GM12872 (cell line): ENCODE results near the gene CTXN3.

Experiments
- TF ChIP-seq, protein P1 (sequence below): IDR thresholded peaks from 3 replicates; pipeline ENCODE4 v1.5.1; 2011; ENCODE audit warnings: low read depth, mild to moderate bottlenecking, low read length, moderate library complexity; ENCODE audit not compliant: insufficient read depth

CTXN3 gene

DNA sequence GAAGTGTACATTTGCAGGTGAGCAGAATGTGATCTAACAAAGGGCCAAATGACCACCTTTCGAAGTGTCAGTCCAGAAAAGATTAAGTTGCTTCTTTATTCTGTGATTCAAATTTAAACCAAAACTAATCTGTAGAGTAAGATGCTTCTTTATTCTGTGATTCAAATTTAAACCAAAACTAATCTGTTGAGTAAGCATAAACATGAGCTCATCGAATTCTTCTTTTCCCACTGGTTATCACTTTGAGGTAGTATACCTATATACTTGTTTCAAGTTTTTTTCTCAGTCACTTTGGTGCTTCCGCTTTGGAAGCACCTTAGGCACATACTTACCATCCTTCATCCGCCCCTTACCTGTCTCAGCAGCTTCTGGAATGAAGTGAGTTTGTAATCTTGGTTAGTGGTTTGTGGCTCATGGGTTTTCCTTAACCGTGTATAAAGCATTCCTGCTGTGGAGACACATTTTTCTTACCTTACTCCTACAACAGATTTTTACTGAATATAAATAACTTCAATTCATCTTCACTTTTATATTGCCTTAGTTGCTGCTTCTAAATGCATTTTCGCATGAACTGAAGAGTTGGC, 40.7 kb upstream of the CTXN3 start:
- TF ChIP-seq, protein P1, sequence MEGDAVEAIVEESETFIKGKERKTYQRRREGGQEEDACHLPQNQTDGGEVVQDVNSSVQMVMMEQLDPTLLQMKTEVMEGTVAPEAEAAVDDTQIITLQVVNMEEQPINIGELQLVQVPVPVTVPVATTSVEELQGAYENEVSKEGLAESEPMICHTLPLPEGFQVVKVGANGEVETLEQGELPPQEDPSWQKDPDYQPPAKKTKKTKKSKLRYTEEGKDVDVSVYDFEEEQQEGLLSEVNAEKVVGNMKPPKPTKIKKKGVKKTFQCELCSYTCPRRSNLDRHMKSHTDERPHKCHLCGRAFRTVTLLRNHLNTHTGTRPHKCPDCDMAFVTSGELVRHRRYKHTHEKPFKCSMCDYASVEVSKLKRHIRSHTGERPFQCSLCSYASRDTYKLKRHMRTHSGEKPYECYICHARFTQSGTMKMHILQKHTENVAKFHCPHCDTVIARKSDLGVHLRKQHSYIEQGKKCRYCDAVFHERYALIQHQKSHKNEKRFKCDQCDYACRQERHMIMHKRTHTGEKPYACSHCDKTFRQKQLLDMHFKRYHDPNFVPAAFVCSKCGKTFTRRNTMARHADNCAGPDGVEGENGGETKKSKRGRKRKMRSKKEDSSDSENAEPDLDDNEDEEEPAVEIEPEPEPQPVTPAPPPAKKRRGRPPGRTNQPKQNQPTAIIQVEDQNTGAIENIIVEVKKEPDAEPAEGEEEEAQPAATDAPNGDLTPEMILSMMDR, result no peak

DNA sequence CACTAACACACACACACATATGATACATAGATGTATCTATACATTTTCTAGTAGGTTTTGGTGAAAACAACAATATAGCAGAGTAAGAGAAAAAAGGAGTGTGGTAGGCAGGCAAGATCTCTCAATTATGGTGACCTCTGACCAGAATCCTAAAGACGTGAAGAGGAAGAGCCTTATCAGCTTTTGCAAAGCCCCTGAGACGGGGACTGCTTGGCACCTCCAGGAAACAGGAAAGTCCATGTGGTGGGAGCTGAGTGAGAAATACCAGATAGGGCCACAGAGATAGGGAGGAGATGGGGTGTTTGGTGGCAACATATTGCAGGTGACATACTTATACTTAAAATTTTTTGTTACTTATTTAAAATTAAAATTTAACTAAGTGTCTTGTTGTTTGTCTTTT, 39.9 kb upstream of the CTXN3 start:
- TF ChIP-seq, protein P1, result no peak

DNA sequence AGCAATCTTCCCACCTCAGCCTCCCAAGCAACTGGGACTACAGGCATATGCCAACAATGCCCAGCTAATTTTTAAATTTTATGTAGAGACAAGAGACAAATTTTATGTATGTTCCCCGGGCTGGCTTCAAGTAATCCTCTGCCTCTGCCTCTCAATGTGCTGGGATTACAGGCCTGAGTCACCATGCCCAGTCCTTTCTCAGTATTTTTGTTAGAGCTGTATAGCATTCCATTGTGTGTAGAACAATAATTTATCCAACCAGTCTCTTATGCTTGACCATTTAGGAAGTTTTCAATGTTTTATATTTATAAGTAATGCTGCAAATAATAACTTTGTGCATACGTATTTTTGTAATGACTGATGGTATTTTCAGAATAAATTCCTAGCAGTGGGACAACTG, 38.9 kb upstream of the CTXN3 start:
- TF ChIP-seq, protein P1, result no peak

DNA sequence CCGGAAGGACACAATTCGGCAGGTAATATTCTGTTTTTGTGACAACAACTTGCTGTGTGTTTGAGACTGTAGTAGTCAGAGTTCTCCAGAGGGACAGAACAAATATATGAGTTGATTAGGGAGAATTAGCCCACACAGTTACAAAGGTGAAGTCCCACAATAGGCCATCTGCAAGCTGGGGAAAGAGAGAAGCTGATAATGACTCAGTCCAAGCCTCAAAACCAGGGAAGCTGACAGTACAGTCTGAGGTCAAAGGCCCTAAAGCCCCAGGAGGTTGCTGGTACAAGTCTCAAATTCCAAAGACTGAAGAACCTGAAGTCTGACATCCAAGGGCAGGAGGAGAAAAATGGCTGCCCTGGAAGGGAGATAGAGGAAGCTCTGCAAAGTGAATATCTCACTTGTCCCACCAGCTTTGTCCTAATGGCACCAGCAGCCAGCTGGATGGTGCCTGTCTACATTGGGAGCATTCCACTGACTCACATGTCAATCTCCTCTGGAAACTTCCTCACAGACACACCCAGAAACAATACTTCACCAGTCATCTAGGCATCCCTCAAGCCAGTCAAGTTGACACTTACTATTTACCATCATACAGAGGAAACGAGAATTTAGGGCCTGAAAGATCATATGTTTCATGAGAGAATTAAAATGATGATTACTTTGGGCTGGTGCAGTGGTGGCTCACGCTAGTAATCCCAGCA, 36.3 kb upstream of the CTXN3 start:
- TF ChIP-seq, protein P1, result no peak

DNA sequence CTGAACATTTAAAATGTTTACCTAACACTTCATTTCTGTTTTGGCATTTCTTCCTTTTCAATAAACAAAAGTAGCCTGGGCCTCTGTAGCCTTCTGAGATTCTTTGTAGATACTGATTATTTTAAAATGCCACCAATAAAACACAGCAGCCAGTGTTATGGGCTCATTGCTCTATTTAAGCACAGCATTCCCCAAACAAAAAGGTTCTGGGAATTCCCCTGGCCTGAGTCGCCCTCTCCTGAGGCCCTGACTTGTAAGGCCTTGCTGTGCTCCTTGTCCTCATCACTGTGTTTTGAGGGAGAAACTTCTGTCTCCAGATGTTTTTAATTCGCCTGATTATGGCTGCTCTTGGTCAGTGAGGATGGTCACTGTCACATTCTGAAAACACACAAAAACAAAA, 33.0 kb upstream of the CTXN3 start:
- TF ChIP-seq, protein P1, result no peak

- TF ChIP-seq, protein P1, result no peak
Measured at GRCh38 chr5:127619908-127620479, 28.9 kb upstream of the CTXN3 start.

GRCh38 chr5:127621601-127622325, 27.1 kb upstream of the CTXN3 start:
- TF ChIP-seq, protein P1, result no peak
